Central memory CD4-positive, alpha-beta T cell (primary cell): ENCODE results near the gene GAK.

Experiments
- DNase-seq: peaks from one replicate; pipeline ENCODE4 v3.0.0; 2022

GAK gene

DNA sequence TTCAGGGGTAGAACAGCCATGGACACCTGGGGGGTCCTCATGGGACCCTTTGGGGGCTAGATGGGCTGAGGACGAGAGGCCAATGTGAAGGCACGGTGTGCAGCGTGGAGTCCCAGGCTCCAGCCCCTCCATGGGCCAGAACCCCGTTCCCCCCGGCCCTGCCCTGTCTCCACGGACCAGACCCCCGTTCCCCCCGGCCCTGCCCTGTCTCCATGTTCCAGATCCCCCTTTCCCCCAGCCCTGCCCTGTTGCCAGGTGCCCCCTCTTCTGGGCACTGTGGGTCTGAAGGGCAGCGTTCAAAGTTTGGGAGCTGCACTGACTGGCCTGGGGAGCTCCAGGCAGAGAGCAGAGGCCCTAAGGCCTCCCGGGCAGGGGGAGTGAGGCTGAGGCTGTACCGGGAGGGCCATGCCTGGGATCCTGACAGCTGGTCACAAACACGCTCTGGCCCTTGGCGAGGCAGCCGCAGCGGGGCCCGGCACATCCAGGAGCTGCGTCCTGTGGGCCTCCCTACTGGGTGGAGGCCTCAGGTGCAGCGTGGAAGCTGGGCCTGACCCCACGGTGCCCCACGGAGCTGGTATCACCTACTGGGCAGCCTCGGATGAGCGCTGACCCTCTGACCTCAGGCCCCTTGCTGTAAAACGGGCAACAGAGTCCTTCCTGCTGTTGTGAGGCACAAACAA, 32.4 kb upstream of the GAK start:
- DNase-seq: no peak

DNA sequence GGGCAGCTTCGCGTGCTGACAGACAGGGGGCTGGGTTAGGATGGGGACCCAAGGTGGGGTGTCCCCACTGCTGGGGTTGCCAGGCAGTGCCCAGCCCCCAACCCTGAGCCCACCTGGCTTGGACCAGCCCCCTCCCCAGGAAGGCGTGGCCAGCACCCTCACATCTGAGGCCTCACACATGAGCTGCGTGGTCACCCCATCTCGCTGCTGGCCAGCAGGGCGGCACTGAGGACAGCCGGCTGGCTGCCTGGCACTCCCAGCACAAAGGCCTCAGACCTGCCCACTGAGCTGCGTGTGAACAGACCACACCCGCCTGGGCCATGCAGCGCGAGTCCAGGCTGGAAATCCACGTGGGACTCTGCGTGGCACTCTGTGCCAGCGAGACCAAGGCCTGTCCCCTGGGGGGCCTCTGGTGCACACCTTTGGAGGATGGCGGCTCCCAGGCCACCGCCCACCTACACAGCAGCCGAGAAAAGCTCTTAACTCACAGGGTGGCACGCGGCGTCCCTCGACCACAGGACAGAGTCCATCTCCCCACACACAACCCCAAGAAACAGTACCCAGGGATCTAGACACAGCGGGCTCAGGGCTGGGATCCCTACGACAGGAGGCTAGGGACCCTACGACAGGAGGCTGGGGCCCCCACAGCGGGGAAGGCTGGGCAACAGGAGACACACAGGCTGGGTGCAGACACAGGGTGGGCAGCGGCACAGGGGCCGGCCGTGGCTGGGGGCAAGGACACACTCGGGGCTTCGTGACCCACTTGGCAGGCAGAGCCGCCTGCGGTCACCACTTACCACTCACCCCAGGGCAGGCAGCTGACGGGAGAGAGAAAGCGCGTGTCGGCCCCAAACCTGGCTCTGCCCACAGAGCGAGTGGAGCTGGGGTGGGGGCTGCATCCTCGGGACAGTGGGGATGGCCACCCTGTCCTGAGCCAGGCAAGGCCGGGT, 31.4 kb upstream of the GAK start:
- DNase-seq: no peak

DNA sequence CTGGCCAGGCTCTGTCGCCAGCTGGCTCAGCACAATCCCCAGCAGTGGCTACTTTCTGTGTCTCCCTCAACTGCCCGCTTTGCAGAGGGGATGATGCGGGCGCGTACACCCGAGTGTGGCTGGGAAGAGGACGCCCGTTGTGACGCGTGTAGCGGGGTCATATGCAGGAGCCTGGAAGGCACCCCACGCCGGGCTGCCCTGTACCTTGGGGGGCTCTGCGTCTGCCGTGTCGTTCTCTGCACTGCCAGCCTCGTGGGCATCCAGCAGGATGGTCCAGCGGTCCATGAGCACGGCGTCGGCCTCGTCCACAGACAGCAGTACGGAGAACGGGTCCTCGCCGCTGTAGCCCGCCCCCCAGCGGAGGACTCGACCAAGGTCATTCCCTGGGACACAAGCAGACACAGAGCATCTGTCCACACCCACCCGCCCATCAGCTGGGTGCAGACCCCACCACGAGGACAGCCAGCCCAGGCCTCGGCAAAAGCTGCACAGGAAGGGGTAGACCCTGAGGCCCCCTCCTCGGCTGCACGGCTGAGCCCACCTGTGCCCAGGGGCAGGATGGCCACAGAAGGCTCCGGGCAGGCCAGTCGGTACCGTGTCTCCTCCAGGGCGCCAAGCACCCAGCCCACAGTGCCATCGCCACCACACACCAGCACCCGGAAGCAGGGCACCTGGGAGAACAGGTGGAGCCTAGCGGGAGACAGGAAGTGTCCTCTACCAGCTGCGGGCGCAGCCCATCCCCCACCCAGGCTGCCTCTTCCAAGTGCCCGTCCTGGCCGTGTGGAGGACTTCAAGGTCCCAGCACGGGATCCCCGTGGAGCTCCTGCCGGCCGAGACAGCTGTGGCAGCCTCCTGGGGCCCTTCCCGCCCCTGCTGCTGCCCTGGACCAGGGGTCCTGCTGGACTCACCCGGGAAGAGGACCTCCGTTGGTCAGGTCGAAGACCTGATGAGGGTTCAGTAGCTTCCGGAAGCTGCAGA, 30.4 kb upstream of the GAK start:
- no peak for DNase-seq

- DNase-seq: no peak
These were observed 29.5 kb upstream of the GAK start for GRCh38 chr4:961351-962230.

DNA sequence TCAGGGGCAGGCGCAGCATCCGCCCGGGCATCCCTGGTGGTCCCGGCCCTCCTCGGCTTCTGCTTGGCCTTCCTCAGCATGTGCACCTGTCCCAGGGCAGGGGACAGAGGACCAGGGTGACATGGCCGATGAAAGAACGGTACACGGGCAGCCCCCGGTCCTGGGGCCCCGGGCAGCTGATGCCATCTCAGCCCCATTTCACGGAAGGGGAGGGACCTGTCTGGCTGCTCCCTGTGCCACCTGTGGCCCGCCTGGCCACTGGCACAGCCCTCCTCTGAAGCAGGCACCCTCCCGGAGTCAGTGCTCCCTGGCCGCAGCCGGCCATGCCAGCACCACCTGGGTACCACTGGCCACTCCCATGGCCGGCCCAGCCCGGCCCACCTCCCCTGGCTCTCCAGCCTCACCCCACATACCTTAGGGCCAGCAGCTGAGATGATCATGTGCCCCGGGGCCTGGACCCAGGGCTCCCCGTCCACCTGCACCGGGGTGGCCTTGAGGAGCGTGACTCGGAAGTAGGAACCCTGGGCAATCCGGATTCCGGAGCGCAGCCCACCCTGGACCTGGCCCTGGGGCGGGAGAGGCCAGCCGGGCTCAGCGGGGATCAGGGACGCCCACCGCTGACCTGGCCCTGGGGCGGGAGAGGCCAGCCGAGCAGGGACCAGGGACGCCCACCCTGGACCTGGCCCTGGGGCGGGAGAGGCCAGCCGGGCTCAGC, 28.7 kb upstream of the GAK start:
- no peak for DNase-seq

GRCh38 chr4:960140-960635, 28.1 kb upstream of the GAK start:
- DNase-seq: no peak

- DNase-seq: no peak
These were observed 27.4 kb upstream of the GAK start for GRCh38 chr4:959338-960139.

- DNase-seq: no peak
These were observed 26.7 kb upstream of the GAK start for GRCh38 chr4:958696-959337.

GRCh38 chr4:958314-958665, 26.2 kb upstream of the GAK start:
- DNase-seq: no peak

GRCh38 chr4:957581-958313, 25.6 kb upstream of the GAK start:
- no peak for DNase-seq

DNA sequence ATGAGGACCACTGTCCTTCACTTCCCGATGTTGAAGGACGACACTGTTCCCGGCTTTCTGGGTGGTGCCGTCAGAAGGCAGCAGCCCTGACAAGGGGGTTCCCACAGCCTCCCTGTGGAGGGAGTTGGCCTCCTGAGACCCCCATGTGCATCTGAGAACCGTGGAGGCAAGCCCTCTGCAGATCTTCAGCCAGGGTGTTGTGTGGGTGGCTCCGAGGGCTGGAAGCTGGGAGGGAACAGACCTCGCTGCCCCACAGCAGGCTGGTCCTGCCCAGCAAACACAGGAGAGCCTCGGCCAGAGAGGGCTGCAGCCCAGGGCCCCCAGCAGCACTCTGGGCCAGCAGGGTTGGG, 25.1 kb upstream of the GAK start:
- no peak for DNase-seq

DNA sequence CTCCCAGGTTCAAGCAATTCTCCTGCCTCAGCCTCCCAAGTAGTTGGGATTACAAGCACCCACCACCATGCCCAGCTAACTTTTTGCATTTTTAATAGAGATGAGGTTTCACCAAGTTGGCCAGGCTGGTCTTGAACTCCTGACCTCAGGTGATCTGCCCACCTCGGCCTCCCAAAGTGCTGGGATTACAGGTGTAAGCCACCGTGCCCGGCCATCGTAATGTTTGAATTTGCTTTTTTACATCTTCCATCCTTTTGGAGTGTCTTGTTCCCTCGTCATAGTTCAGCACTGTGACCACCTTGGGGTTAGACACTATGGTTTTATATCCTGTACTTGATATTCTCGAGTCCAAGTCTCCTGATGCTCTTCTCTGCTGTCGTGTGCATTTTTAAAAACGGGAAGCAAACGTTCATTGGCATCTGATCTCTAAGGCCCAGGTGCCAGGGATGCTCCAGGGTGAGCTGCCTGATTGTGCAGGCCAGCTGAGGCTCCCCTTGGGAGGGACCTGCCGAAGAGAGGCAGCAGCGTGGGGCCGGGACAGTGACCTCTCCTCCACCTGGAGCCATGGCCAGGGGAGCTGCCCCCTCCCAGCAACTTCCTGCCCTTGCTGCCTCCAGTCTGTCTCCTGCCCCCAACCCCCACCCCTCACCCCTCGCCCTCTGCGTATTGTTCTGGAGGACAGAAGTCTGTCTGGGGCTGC, 24.6 kb upstream of the GAK start:
- DNase-seq: no peak

DNA sequence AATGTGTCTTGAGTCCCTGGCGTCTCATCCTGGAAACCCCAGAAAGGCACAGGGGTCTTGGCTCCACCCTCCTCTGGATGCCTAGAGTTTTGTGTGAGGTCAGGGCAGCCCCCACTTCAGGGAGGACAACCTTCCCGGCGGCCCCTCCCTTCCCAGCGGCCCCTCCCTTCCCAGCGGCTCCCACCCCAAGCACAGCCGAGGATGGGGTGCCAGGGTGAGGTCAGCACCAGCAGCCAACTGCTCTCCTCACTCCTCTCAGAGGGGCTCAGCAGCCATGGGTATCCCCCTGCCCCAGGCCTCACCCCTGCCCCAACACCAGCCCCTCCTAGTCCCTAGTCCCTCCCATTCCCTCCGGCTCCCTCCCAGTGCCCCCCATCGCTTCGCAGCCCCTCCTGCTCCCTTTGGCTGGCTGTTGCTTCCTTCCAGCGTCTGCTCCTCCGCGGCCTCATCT, 23.8 kb upstream of the GAK start:
- no peak for DNase-seq

GRCh38 chr4:955161-955921, 23.2 kb upstream of the GAK start:
- DNase-seq: no peak

DNA sequence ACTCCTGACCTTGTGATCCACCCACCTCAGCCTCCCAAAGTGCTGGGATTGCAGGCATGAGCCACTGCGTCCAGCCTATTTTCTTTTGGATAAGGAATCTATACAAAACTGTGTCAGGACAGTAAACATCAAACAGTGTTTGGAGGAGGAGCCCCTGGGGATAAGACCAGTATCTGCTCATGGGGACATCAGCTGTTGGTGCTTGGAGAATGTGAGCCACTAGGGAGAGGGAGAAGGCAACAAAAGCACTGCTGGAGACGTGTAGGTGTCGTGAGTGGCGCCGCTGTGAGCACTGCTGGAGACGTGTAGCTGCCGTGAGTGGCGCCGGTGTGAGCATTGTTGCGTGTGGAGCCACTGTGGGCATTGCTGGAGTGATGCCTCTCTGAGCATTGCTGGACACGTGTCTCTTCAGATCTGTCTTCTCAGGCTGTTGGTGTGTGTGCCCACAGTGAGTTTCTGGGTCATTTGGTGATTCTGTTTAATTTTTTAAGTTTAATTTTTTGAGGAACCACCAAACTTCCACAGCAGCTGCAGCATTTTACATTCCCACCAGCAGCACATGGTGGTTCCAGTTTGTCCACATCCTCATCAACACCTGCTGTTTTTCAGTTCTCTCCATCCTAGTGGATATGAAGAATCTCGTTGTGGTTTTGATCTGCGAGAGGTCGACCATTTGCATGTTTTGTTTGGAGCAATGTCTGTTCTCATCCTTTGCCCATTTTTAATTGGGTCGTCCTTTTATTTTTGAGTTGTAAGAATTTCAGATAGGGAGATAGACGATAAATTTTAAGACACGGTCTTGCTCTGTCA, 22.3 kb upstream of the GAK start:
- no peak for DNase-seq

- DNase-seq: no peak
These were observed 21.4 kb upstream of the GAK start for GRCh38 chr4:953574-953915.
